HepG2 (cell line): Measurements from ENCODE around the gene GRAMD2A. TPM values are rescaled to one million over a fixed set of nuclear protein-coding genes. Genes with fewer than 3 reads are reported as not detected.

ENCODE experiments used
- KDM1A ChIP-seq: IDR thresholded peaks from 2 replicates; pipeline ENCODE4 v1.6.1; 2016; ENCODE audit warnings: missing compliant biosample characterization
- MIXL1 ChIP-seq: IDR thresholded peaks from 2 replicates; pipeline ENCODE4 v1.6.1; 2016
- MTA3 ChIP-seq: sonication (generic); formaldehyde crosslinking; IDR thresholded peaks from 2 replicates; pipeline ENCODE4 v1.4.0; 2020; ENCODE audit warnings: missing genetic modification reagents
- MXI1 ChIP-seq: IDR thresholded peaks from 3 replicates; pipeline ENCODE4 v1.6.1; 2012; ENCODE audit warnings: low read depth, low read length, inconsistent platforms, borderline replicate concordance
- NR2F2 ChIP-seq: IDR thresholded peaks from 2 replicates; pipeline ENCODE4 v1.6.1; 2012; ENCODE audit warnings: low read depth, inconsistent platforms, borderline replicate concordance
- PHF20 ChIP-seq: sonication (generic); formaldehyde crosslinking; IDR thresholded peaks from 2 replicates; pipeline ENCODE4 v1.5.0; 2020; ENCODE audit warnings: mild to moderate bottlenecking, missing genetic modification reagents
- SNAPC2 ChIP-seq: sonication (generic); formaldehyde crosslinking; IDR thresholded peaks from 2 replicates; pipeline ENCODE4 v1.8.1; 2022; ENCODE audit warnings: mild to moderate bottlenecking, missing genetic modification reagents
- TCF12 ChIP-seq, 2 experiments: fragments of 450-650 bp in 1 of 2; sonication (generic) in 1 of 2; formaldehyde crosslinking in 1 of 2; IDR thresholded peaks; 2 replicates each; pipeline versions ENCODE4 v1.6.1 to v1.8.0; 2017 to 2022; ENCODE audit warnings: antibody characterized with exemption in 1 of 2, mild to moderate bottlenecking in 1 of 2, missing genetic modification reagents in 1 of 2, moderate library complexity in 1 of 2
- ZNF510 ChIP-seq: sonication (generic); formaldehyde crosslinking; IDR thresholded peaks from 2 replicates; pipeline ENCODE4 v1.4.0; 2020; ENCODE audit warnings: low read depth, mild to moderate bottlenecking, missing genetic modification reagents
- ZNF678 ChIP-seq: sonication (generic); formaldehyde crosslinking; IDR thresholded peaks from 2 replicates; pipeline ENCODE4 v1.4.0; 2020; ENCODE audit warnings: mild to moderate bottlenecking, missing genetic modification reagents
- ZNF703 ChIP-seq: sonication (generic); formaldehyde crosslinking; IDR thresholded peaks from 2 replicates; pipeline ENCODE4 v1.5.1; 2020; ENCODE audit warnings: missing genetic modification reagents, mild to moderate bottlenecking, moderate library complexity, borderline replicate concordance
- ZNF790 ChIP-seq: sonication (generic); formaldehyde crosslinking; IDR thresholded peaks from 2 replicates; pipeline ENCODE4 v1.8.0; 2022; ENCODE audit warnings: missing genetic modification reagents, mild to moderate bottlenecking, borderline replicate concordance
- polyA plus RNA-seq, 8 experiments: library from polyadenylated mRNA; depleted of rRNA in 3 of 8; stranded (reverse) in 7 of 8; unstranded in 1 of 8; fragments of >200 nt; fragmentation: Illumina TruSeq in 4 of 8; extraction: Trizol in 4 of 8; gene quantifications; 2 replicates each; pipeline versions ENCODE4 v1.2.1 to v1.2.3, GENCODE V29; 2011 to 2016; ENCODE audit warnings: low read depth in 4 of 8, missing spikeins in 1 of 8, mixed read lengths in 1 of 8; ENCODE audit not compliant: insufficient read depth in 1 of 8
- total RNA-seq, 5 experiments: library from RNA; depleted of rRNA; stranded (reverse); fragments of >200 nt; fragmentation: Illumina TruSeq; extraction: Trizol; gene quantifications; 2 replicates each; pipeline ENCODE4 v1.2.3, GENCODE V29; 2016; ENCODE audit warnings: low read depth in 1 of 5
- TF ChIP-seq, protein P1 (sequence below): sonication (generic); formaldehyde crosslinking; IDR thresholded peaks from 2 replicates; pipeline ENCODE4 v1.4.0; 2020; ENCODE audit warnings: mild to moderate bottlenecking, low read depth, missing genetic modification reagents
- TF ChIP-seq, protein P2 (sequence below): sonication (generic); formaldehyde crosslinking; IDR thresholded peaks from 2 replicates; pipeline ENCODE4 v1.9.0; 2022; ENCODE audit warnings: missing genetic modification reagents, mild to moderate bottlenecking, borderline replicate concordance
- TF ChIP-seq, protein P3 (sequence below): fragments of 450-650 bp; IDR thresholded peaks from 2 replicates; pipeline ENCODE4 v1.6.1; 2017
- TF ChIP-seq, protein P4 (sequence below): sonication (generic); formaldehyde crosslinking; IDR thresholded peaks from 2 replicates; pipeline ENCODE4 v1.4.0; 2020; ENCODE audit warnings: mild to moderate bottlenecking, missing genetic modification reagents, borderline replicate concordance
- TF ChIP-seq, protein P5 (sequence below): sonication (generic); formaldehyde crosslinking; IDR thresholded peaks from 2 replicates; pipeline ENCODE4 v1.4.0; 2020; ENCODE audit warnings: missing genetic modification reagents

The GRAMD2A gene
- total and polyA plus RNA-seq, 2 of the 13 experiments (the other 11 are each of a cell fraction or from before 2014, with no cell fraction given) = 0.04 TPM; not detected in 1

DNA sequence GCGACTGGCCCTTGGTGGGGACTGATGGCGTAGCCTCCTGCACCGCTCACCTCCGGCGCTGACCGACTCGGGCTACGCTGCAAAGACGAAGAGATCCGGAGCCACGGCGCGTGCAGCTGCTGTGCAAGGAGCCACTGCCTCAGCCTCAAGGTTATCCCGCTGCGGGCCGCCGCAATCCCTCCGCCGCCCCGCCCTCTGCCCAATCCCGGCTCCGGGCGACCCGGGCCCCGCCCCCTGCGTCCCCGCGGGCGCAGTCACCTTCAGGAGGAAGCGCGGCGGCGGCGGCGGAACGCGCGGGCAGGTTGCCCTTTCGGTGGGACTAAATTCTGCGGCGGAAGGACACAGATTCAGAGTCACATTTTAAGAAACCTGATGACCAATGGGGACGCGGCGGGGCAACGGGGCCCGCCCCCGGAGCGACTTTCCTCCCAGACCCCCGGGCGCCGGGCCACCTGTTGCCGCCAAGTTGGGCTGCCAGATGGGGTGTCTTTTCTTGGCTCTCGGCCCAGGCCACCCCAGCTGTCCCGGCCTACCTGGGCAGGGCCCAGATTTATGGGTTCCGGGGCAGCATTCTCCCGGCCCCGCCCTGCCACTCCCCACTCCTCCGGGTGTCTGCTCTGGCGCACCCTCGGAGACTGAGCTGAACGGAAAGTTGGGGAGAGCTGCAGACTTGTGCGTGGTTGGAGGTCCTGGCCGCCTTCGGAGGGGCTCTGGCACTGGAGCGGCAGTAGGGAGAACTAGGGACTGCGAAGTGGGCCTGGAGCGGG is 33.7 kb upstream of the GRAMD2A start, which contains the start of gene PKM (continued):
- no peak for TF ChIP-seq TCF12 (IDR thresholded peaks at IDR 0.05)
- peak; percentile 91 for TF ChIP-seq TCF12 (CRISPR knock-in tag; IDR thresholded peaks at IDR 0.05)
- TF ChIP-seq, protein P1, sequence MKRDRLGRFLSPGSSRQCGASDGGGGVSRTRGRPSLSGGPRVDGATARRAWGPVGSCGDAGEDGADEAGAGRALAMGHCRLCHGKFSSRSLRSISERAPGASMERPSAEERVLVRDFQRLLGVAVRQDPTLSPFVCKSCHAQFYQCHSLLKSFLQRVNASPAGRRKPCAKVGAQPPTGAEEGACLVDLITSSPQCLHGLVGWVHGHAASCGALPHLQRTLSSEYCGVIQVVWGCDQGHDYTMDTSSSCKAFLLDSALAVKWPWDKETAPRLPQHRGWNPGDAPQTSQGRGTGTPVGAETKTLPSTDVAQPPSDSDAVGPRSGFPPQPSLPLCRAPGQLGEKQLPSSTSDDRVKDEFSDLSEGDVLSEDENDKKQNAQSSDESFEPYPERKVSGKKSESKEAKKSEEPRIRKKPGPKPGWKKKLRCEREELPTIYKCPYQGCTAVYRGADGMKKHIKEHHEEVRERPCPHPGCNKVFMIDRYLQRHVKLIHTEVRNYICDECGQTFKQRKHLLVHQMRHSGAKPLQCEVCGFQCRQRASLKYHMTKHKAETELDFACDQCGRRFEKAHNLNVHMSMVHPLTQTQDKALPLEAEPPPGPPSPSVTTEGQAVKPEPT = peak; percentile 83
- TF ChIP-seq ZNF703 = peak; percentile 71; the same call in 1 of the 2 replicates
- TF ChIP-seq KDM1A = peak; percentile 13; the same call in 1 of the 2 replicates
- peak; percentile 74 for TF ChIP-seq MIXL1
- TF ChIP-seq SNAPC2 (CRISPR knock-in tag) = no peak
- peak; percentile 53; the same call in 1 of the 2 replicates for TF ChIP-seq ZNF790 (CRISPR knock-in tag)
- peak; percentile 82; the same call in 1 of the 3 replicates for TF ChIP-seq MXI1
- TF ChIP-seq ZNF510 (CRISPR knock-in tag) = 0 out of 2 replicates have a peak, but pooled peaks have one; percentile 69
- TF ChIP-seq PHF20 = peak; percentile 65; the same call in 1 of the 2 replicates
- TF ChIP-seq, protein P2, sequence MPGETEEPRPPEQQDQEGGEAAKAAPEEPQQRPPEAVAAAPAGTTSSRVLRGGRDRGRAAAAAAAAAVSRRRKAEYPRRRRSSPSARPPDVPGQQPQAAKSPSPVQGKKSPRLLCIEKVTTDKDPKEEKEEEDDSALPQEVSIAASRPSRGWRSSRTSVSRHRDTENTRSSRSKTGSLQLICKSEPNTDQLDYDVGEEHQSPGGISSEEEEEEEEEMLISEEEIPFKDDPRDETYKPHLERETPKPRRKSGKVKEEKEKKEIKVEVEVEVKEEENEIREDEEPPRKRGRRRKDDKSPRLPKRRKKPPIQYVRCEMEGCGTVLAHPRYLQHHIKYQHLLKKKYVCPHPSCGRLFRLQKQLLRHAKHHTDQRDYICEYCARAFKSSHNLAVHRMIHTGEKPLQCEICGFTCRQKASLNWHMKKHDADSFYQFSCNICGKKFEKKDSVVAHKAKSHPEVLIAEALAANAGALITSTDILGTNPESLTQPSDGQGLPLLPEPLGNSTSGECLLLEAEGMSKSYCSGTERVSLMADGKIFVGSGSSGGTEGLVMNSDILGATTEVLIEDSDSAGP (CRISPR knock-in tag) = peak; percentile 94
- TF ChIP-seq, protein P3, sequence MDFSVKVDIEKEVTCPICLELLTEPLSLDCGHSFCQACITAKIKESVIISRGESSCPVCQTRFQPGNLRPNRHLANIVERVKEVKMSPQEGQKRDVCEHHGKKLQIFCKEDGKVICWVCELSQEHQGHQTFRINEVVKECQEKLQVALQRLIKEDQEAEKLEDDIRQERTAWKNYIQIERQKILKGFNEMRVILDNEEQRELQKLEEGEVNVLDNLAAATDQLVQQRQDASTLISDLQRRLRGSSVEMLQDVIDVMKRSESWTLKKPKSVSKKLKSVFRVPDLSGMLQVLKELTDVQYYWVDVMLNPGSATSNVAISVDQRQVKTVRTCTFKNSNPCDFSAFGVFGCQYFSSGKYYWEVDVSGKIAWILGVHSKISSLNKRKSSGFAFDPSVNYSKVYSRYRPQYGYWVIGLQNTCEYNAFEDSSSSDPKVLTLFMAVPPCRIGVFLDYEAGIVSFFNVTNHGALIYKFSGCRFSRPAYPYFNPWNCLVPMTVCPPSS = no peak
- no peak for TF ChIP-seq ZNF678 (CRISPR knock-in tag)
- no peak for TF ChIP-seq MTA3 (CRISPR knock-in tag)
- TF ChIP-seq, protein P4, sequence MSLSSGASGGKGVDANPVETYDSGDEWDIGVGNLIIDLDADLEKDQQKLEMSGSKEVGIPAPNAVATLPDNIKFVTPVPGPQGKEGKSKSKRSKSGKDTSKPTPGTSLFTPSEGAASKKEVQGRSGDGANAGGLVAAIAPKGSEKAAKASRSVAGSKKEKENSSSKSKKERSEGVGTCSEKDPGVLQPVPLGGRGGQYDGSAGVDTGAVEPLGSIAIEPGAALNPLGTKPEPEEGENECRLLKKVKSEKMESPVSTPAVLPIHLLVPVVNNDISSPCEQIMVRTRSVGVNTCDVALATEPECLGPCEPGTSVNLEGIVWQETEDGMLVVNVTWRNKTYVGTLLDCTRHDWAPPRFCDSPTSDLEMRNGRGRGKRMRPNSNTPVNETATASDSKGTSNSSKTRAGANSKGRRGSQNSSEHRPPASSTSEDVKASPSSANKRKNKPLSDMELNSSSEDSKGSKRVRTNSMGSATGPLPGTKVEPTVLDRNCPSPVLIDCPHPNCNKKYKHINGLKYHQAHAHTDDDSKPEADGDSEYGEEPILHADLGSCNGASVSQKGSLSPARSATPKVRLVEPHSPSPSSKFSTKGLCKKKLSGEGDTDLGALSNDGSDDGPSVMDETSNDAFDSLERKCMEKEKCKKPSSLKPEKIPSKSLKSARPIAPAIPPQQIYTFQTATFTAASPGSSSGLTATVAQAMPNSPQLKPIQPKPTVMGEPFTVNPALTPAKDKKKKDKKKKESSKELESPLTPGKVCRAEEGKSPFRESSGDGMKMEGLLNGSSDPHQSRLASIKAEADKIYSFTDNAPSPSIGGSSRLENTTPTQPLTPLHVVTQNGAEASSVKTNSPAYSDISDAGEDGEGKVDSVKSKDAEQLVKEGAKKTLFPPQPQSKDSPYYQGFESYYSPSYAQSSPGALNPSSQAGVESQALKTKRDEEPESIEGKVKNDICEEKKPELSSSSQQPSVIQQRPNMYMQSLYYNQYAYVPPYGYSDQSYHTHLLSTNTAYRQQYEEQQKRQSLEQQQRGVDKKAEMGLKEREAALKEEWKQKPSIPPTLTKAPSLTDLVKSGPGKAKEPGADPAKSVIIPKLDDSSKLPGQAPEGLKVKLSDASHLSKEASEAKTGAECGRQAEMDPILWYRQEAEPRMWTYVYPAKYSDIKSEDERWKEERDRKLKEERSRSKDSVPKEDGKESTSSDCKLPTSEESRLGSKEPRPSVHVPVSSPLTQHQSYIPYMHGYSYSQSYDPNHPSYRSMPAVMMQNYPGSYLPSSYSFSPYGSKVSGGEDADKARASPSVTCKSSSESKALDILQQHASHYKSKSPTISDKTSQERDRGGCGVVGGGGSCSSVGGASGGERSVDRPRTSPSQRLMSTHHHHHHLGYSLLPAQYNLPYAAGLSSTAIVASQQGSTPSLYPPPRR = no peak
- TF ChIP-seq NR2F2 = no peak
- TF ChIP-seq, protein P5, sequence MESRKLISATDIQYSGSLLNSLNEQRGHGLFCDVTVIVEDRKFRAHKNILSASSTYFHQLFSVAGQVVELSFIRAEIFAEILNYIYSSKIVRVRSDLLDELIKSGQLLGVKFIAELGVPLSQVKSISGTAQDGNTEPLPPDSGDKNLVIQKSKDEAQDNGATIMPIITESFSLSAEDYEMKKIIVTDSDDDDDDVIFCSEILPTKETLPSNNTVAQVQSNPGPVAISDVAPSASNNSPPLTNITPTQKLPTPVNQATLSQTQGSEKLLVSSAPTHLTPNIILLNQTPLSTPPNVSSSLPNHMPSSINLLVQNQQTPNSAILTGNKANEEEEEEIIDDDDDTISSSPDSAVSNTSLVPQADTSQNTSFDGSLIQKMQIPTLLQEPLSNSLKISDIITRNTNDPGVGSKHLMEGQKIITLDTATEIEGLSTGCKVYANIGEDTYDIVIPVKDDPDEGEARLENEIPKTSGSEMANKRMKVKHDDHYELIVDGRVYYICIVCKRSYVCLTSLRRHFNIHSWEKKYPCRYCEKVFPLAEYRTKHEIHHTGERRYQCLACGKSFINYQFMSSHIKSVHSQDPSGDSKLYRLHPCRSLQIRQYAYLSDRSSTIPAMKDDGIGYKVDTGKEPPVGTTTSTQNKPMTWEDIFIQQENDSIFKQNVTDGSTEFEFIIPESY (CRISPR knock-in tag) = no peak
